ENCODE data around the gene ZNF547. TPM values are rescaled to one million over a fixed set of nuclear protein-coding genes. Genes with fewer than 3 reads are reported as not detected.

The ZNF547 gene
- total and polyA plus RNA-seq, 2 donors (not counting 3 experiments of a cell fraction or from before 2014, with no cell fraction given): 1.9 to 2.7 TPM

DNA sequence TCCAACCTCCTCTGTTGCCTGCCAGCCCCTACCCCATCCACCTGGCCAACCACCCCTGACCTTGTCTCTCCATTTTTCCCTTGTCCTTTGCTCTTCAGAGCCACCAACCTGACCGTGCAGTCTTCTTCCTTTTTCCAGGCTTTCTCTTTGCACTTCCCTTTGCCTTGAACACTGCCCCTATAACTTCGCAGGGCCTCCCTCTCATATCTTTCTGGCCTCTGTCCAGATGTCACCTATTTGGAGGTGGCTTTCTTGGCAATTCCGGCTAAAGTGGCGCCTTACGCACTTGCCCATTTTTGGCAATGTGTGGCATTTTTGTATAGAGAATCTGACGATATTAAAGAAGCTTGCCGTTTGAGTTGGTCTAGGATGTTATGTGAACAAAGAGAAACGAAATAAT is 42.2 kb upstream of the ZNF547 start:
- H4K20me1 ChIP-seq (replicated peaks; ENCODE audit: control insufficient read depth, extremely low read depth, insufficient read depth, low read length): no peaks in the 10 kb centered on the region
- ChIA-PET CTCF (no interaction called here), POLR2A (no interaction called here)
- H3K27ac ChIP-seq (ENCODE audit: insufficient read depth, low read depth, low read length): no peak overlapping the region
- H3K9ac ChIP-seq (replicated peaks; ENCODE audit: extremely low read depth, insufficient read depth, low read length): peak overlapping the region; percentile 87
- H3K36me3 ChIP-seq (ENCODE audit: control insufficient read depth in 2 of 2, extremely low read depth in 1 of 2, insufficient read depth in 2 of 2, low read length in 2 of 2): peaks cover 3 to 15% of the 10 kb centered on the region in 2 experiments
- FAIRE-seq (no peak), DNase-seq (ENCODE audit: low read depth, low spot score) (no peak)
- H3K4me1 ChIP-seq (ENCODE audit: control insufficient read depth, extremely low read depth, insufficient read depth, low read length): peaks cover 6% of the 10 kb centered on the region
- no peak for TF ChIP-seq EZH2 (IDR thresholded peaks at IDR 0.05; ENCODE audit: borderline replicate concordance, low read depth, low read length, severe bottlenecking)
- TF ChIP-seq MYC (IDR thresholded peaks at IDR 0.05; ENCODE audit: low read depth, low read length): no peak
- no peak for TF ChIP-seq POLR2AphosphoS5 (IDR thresholded peaks at IDR 0.05; ENCODE audit: insufficient read depth, low read depth, low read length)
- TF ChIP-seq, protein P1, sequence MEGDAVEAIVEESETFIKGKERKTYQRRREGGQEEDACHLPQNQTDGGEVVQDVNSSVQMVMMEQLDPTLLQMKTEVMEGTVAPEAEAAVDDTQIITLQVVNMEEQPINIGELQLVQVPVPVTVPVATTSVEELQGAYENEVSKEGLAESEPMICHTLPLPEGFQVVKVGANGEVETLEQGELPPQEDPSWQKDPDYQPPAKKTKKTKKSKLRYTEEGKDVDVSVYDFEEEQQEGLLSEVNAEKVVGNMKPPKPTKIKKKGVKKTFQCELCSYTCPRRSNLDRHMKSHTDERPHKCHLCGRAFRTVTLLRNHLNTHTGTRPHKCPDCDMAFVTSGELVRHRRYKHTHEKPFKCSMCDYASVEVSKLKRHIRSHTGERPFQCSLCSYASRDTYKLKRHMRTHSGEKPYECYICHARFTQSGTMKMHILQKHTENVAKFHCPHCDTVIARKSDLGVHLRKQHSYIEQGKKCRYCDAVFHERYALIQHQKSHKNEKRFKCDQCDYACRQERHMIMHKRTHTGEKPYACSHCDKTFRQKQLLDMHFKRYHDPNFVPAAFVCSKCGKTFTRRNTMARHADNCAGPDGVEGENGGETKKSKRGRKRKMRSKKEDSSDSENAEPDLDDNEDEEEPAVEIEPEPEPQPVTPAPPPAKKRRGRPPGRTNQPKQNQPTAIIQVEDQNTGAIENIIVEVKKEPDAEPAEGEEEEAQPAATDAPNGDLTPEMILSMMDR (IDR thresholded peaks at IDR 0.05; ENCODE audit: extremely low read depth in 1 of 2, insufficient read depth in 1 of 2, low read depth in 1 of 2, low read length in 2 of 2): no peak
- BruUV-seq (replicated peaks): no TSS peak
- peaks cover 24% of the 10 kb centered on the region for H3K79me2 ChIP-seq (ENCODE audit: control insufficient read depth, insufficient read depth, low read length)
- dilution Hi-C loops (cut with MboI; ENCODE audit: extremely low pct_ligation_motif_present, low sequenced_read_pairs): no loop called here
- peaks cover 12 to 21% of the 10 kb centered on the region in 2 experiments for H3K27me3 ChIP-seq (ENCODE audit: control insufficient read depth in 2 of 2, insufficient read depth in 2 of 2, low read length in 2 of 2)
- H3K9me1 ChIP-seq (replicated peaks; ENCODE audit: control insufficient read depth, extremely low read depth, insufficient read depth, low read length): no peaks in the 10 kb centered on the region
- H3K4me2 ChIP-seq (ENCODE audit: insufficient read depth, low read length): peak overlapping the region; percentile 57
- peak overlapping the region; percentile 94 for H2AFZ ChIP-seq (ENCODE audit: low read depth, low read length)
- intact Hi-C loops (cut with micrococcal nuclease): loop anchor here (5.0 kb wide), 1 partner anchor 39 kb away; the partner anchor contains the start of gene ZNF460
- peak overlapping the region; percentile 52 to 70 (median 65) for H3K4me3 ChIP-seq (replicated peaks in 1 of 3; ENCODE audit: insufficient read depth in 1 of 3, low read depth in 1 of 3, low read length in 3 of 3)
- no peaks in the 10 kb centered on the region for H3K9me3 ChIP-seq (replicated peaks; ENCODE audit: control insufficient read depth, insufficient read depth, low read length)

DNA sequence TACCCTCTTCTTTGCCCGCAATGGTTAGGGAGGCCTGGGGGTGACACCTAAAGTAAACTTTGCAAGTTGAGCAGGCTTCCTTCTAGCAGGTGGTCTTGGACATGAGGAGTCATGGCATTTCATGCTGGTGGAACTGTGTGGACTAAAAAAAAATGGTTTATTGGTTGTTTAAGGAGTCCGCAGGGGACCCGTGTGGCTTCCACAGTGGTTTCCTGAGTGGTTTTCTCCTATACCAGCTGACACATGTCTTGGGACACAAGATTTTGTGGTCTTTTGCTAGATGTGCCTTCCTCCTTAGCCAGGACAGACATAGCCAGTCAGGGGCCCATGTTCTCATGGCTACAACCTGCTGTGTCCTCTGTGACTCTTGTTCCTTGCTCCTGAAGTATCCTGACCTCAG is 41.6 kb upstream of the ZNF547 start:
- no peak overlapping the region for H2AFZ ChIP-seq (ENCODE audit: low read depth, low read length)
- H3K4me2 ChIP-seq (ENCODE audit: insufficient read depth, low read length): peak overlapping the region; percentile 57
- FAIRE-seq (no peak), DNase-seq (ENCODE audit: low read depth, low spot score) (no peak)
- H3K9me1 ChIP-seq (replicated peaks; ENCODE audit: control insufficient read depth, extremely low read depth, insufficient read depth, low read length): no peaks in the 10 kb centered on the region
- POLR2A ChIA-PET: no interaction called here
- H3K36me3 ChIP-seq (ENCODE audit: control insufficient read depth in 2 of 2, extremely low read depth in 1 of 2, insufficient read depth in 2 of 2, low read length in 2 of 2): peaks cover 3 to 20% of the 10 kb centered on the region in 2 experiments
- CTCF ChIA-PET: no interaction called here
- H3K9me3 ChIP-seq (replicated peaks; ENCODE audit: control insufficient read depth, insufficient read depth, low read length): no peaks in the 10 kb centered on the region
- H3K27ac ChIP-seq (ENCODE audit: insufficient read depth, low read depth, low read length): no peak overlapping the region
- TF ChIP-seq, protein P1 (IDR thresholded peaks at IDR 0.05; ENCODE audit: extremely low read depth in 1 of 2, insufficient read depth in 1 of 2, low read depth in 1 of 2, low read length in 2 of 2): no peak
- TF ChIP-seq EZH2 (IDR thresholded peaks at IDR 0.05; ENCODE audit: borderline replicate concordance, low read depth, low read length, severe bottlenecking) (no peak), MYC (IDR thresholded peaks at IDR 0.05; ENCODE audit: low read depth, low read length) (no peak), POLR2AphosphoS5 (IDR thresholded peaks at IDR 0.05; ENCODE audit: insufficient read depth, low read depth, low read length) (no peak), GATA2 (IDR thresholded peaks at IDR 0.05; ENCODE audit: insufficient read depth, insufficient read length, low read depth, low read length) (no peak), POLR2A (IDR thresholded peaks at IDR 0.05; ENCODE audit: low read depth, low read length) (no peak), JUN (IDR thresholded peaks at IDR 0.05; ENCODE audit: borderline replicate concordance, insufficient read depth, insufficient read length, low read depth) (no peak), FOS (IDR thresholded peaks at IDR 0.05; ENCODE audit: borderline replicate concordance, insufficient read depth, low read length) (no peak)
- TF ChIP-seq, protein P2, sequence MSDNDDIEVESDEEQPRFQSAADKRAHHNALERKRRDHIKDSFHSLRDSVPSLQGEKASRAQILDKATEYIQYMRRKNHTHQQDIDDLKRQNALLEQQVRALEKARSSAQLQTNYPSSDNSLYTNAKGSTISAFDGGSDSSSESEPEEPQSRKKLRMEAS (IDR thresholded peaks at IDR 0.05; ENCODE audit: insufficient read depth, insufficient read length): no peak
- no peaks in the 10 kb centered on the region for H4K20me1 ChIP-seq (replicated peaks; ENCODE audit: control insufficient read depth, extremely low read depth, insufficient read depth, low read length)
- no peak overlapping the region for H3K4me3 ChIP-seq (replicated peaks in 1 of 3; ENCODE audit: insufficient read depth in 1 of 3, low read depth in 1 of 3, low read length in 3 of 3)
- no TSS peak for BruUV-seq (replicated peaks)
- dilution Hi-C loops (cut with MboI; ENCODE audit: extremely low pct_ligation_motif_present, low sequenced_read_pairs): no loop called here
- H3K79me2 ChIP-seq (ENCODE audit: control insufficient read depth, insufficient read depth, low read length): peaks cover 24% of the 10 kb centered on the region
- intact Hi-C loops (cut with micrococcal nuclease): loop anchor here (5.0 kb wide), 1 partner anchor 39 kb away; the partner anchor contains the start of gene ZNF460
- peaks cover 7 to 15% of the 10 kb centered on the region in 2 experiments for H3K27me3 ChIP-seq (ENCODE audit: control insufficient read depth in 2 of 2, insufficient read depth in 2 of 2, low read length in 2 of 2)
- no peak overlapping the region for H3K9ac ChIP-seq (replicated peaks; ENCODE audit: extremely low read depth, insufficient read depth, low read length)
- H3K4me1 ChIP-seq (ENCODE audit: control insufficient read depth, extremely low read depth, insufficient read depth, low read length): peaks cover 6% of the 10 kb centered on the region

Measured in endothelial cell of umbilical vein (primary cell).